RCC 7860 (cell line): Measurements from ENCODE around the gene WWP2.

Experiments
- DNase-seq: peaks from one replicate; pipeline ENCODE4 v3.0.0-alpha.2; 2015; ENCODE audit warnings: low spot score
- FAIRE-seq: peaks from 2 replicates; lab custom pipeline; 2012; peaks lifted over from hg19 to GRCh38; lab: Jason Lieb, UNC

The WWP2 gene

DNA sequence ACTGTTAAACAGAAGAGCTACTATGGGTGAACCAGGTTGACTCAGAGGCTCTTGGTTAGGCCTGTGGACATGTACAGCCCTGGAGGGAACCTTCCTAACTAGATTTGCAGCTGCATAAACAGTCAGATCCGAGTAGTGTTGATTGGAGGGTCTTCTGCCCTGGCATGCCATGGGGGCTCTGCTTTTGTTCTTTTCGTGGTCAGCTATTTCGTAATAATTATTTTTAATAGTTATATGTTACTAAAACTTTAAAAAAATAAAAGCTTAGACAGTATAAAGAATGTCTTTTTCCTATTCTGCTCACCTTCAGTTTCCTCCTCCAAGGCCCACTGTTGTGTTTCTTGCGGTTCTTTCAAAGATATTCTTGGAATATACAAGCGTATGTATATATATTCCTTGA lies 121.6 kb downstream of the WWP2 start:
- no peak for FAIRE-seq
- no peak for DNase-seq

- FAIRE-seq (no peak), DNase-seq (no peak)
These were observed 123.6 kb downstream of the WWP2 start for GRCh38 chr16:69885722-69886121.

DNA sequence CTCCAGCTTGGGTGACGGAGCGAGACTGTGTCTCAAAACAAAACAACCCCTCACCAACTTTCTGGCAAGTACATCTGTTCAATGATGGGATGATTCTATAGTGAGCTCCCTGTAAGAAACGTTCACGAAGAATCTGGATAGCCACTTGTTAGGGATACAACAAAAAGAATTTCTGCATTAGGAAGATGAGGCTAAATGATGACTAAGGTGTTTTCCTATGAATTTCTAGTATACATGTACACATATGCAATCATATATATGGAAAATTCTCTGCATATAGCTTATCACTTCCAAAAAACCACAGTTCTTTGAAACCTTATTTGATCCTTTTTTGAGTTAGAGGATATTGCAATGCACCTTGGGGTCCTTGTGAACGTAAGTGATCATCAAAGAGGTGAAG lies 124.6 kb downstream of the WWP2 start:
- no peak for FAIRE-seq
- no peak for DNase-seq

- FAIRE-seq (peak; percentile 86), DNase-seq (peak; percentile 56)
These were observed 126.0 kb downstream of the WWP2 start for GRCh38 chr16:69888005-69888590.

DNA sequence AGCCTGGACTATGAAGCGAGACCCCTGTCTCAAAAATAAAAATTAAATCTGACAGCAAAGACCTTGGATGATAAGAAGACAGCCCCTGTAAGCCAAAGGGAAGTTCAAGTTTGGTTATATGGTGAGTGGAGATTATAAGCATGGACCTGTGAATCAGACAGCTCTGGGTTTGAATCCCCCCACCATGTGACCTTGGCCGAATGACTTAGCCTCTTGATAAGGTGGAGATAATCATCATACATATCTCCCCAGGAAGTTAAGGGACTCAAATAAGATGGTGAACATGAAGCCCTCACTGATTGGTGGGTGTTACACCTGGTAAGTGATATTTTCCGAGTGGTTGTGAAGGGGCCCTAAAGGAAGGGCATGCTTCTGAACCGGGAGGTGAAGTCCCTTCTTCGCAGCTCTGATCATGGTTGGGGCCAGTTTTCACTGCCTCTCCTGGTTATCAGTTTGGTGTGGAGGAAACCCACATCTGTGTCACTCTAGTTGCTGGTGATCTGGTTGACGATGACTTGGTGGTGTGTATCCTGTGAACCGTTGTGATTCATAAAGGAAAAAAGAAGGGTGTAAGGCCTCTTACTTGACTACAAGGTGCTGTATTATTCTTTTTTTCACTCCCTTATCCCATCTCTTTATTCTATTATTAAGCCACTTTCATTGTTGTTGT lies 127.3 kb downstream of the WWP2 start:
- FAIRE-seq (no peak), DNase-seq (no peak)

GRCh38 chr16:69890114-69890891 lies 128.2 kb downstream of the WWP2 start:
- DNase-seq = no peak
- FAIRE-seq = no peak

- no peak for DNase-seq
- FAIRE-seq = no peak
These were observed 128.8 kb downstream of the WWP2 start for GRCh38 chr16:69890892-69891282.

DNA sequence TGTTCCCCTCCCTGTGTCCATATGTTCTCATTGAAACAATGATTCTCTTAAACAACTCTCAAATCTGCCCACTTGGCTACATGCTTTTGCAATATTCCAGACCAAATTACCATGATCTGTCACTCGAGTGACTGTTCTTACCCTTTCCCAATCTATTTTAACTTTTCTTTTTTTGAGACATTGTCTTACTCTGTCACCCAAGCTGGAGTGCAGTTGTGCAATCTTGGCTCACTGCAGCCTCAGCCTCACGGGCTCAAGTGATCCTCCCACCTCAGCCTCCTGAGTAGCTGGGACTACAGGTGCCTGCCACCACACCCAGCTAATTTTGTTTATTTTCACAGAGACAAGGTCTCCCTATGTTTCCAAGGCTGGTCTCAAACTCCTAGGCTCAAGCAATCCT lies 130.2 kb downstream of the WWP2 start:
- no peak for DNase-seq
- no peak for FAIRE-seq

- FAIRE-seq = no peak
These were observed 131.0 kb downstream of the WWP2 start for GRCh38 chr16:69893106-69893505.

DNA sequence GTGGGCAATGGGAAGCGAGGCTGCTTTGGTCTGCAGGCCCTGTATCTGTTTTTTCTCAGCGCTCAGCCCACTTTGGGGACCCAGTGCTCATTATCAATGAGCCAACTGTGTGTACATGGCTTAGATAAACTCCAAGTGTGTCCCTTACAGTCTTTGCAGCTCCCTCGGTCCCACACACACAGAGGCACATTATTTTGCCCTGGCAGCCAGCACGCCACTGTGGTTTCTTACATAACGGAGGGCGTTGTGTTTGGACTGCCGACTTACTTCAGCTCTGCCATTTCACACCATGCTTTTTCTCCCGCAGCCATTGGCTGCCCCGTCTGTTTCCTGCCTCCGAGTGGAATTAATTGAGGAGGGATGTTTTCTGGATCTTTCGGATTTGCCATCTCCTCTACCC lies 132.5 kb downstream of the WWP2 start:
- DNase-seq (no peak), FAIRE-seq (no peak)

More at GRCh38 chr16:69893106-69893505, 131.0 kb downstream of the WWP2 start:
- no peak for DNase-seq

GRCh38 chr16:69903865-69904415 lies 141.8 kb downstream of the WWP2 start:
- no peak for FAIRE-seq
- DNase-seq = no peak

- DNase-seq (no peak), FAIRE-seq (no peak)
These were observed 142.5 kb downstream of the WWP2 start for GRCh38 chr16:69904495-69905170.

- FAIRE-seq (no peak), DNase-seq (no peak)
These were observed 143.0 kb downstream of the WWP2 start for GRCh38 chr16:69905171-69905555.

- FAIRE-seq (no peak), DNase-seq (no peak)
These were observed 144.8 kb downstream of the WWP2 start for GRCh38 chr16:69906838-69907401.

GRCh38 chr16:69909043-69909442 lies 146.9 kb downstream of the WWP2 start:
- FAIRE-seq = no peak
- DNase-seq = no peak

- FAIRE-seq (no peak), DNase-seq (no peak)
These were observed 147.6 kb downstream of the WWP2 start for GRCh38 chr16:69909760-69910159.

GRCh38 chr16:69910964-69911363 lies 148.8 kb downstream of the WWP2 start:
- DNase-seq (no peak), FAIRE-seq (no peak)

DNA sequence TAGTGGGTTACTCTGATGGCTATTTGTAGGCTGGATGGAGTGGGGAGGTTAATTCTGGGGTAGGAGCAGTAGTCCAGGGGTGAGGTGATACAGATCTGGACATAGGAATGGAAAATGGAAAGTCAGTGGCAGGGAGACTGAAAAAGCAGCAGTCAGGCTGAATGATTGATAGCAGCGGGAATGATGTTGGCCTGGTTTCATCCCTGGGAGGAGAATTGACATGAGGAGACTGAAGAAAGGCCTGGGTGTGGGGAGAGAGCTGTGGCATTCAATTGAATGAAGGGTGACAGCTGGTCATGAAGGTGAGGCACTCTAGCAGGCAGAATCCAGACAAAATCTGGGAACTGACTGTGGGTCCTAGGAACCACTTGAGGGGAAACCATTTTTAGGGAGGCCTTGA lies 154.3 kb downstream of the WWP2 start:
- FAIRE-seq = no peak

GRCh38 chr16:69917311-69917710 lies 155.2 kb downstream of the WWP2 start:
- DNase-seq (no peak), FAIRE-seq (no peak)

More for the DNA sequence above, 154.3 kb downstream of the WWP2 start:
- no peak for DNase-seq

- FAIRE-seq = peak; percentile 88
- DNase-seq = peak; percentile 91
These were observed 155.6 kb downstream of the WWP2 start for GRCh38 chr16:69917739-69918138.

- DNase-seq (no peak), FAIRE-seq (no peak)
These were observed 156.1 kb downstream of the WWP2 start for GRCh38 chr16:69918241-69918640.
